Mesendoderm (in vitro differentiated cells): ENCODE results near the gene RAMP2.
"Not testable (repeated sequence)": the region's sequence is repeated elsewhere in the genome, so short reads cannot be mapped to it uniquely, and the experiment has no call there.

Source experiments
- DNase-seq: peaks from one replicate; pipeline ENCODE4 v3.0.0; 2013
- H2AK5ac ChIP-seq: 2 replicates; pipeline ENCODE4 v1.6.1; 2013; ENCODE audit warnings: low read length, inconsistent platforms
- H2BK120ac ChIP-seq: 2 replicates; pipeline ENCODE4 v1.6.1; 2013; ENCODE audit warnings: low read depth, mild to moderate bottlenecking, low read length, moderate library complexity, mixed read lengths
- H2BK15ac ChIP-seq: replicated peaks from 2 replicates; pipeline ENCODE4 v1.6.1; 2013; ENCODE audit warnings: low read depth, mild to moderate bottlenecking, moderate library complexity
- H2BK5ac ChIP-seq: 2 replicates; pipeline ENCODE4 v1.6.1; 2013; ENCODE audit warnings: low read length, inconsistent platforms
- H3K18ac ChIP-seq: 2 replicates; pipeline ENCODE4 v1.6.1; 2013; ENCODE audit warnings: mild to moderate bottlenecking, low read length, mixed read lengths
- H3K23ac ChIP-seq: one replicate; pipeline ENCODE4 v1.6.1; 2013; ENCODE audit warnings: low read length
- H3K27ac ChIP-seq: 2 replicates; pipeline ENCODE4 v1.5.1; 2013; ENCODE audit warnings: low read depth, mild to moderate bottlenecking, inconsistent platforms, low read length, moderate library complexity
- H3K27me3 ChIP-seq: 2 replicates; pipeline ENCODE4 v1.6.1; 2013; ENCODE audit warnings: low read length, control low read depth, mild to moderate bottlenecking, inconsistent platforms; ENCODE audit not compliant: insufficient read depth, poor library complexity
- H3K36me3 ChIP-seq: 2 replicates; pipeline ENCODE4 v1.6.1; 2013; ENCODE audit warnings: low read length, inconsistent platforms; ENCODE audit not compliant: control insufficient read depth, insufficient read depth
- H3K4ac ChIP-seq: one replicate; pipeline ENCODE4 v1.6.1; 2013; ENCODE audit warnings: low read depth, mild to moderate bottlenecking, low read length, moderate library complexity
- H3K4me1 ChIP-seq: 2 replicates; pipeline ENCODE4 v1.6.1; 2013; ENCODE audit warnings: low read depth, low read length, inconsistent platforms; ENCODE audit not compliant: control insufficient read depth
- H3K4me2 ChIP-seq: 2 replicates; pipeline ENCODE4 v1.6.1; 2013; ENCODE audit warnings: low read length
- H3K4me3 ChIP-seq: 2 replicates; pipeline ENCODE4 v1.5.1; 2013; ENCODE audit warnings: mild to moderate bottlenecking, low read length
- H3K56ac ChIP-seq: one replicate; pipeline ENCODE4 v1.6.1; 2013; ENCODE audit warnings: low read length
- H3K79me1 ChIP-seq: 2 replicates; pipeline ENCODE4 v1.6.1; 2013; ENCODE audit warnings: low read length, inconsistent platforms
- H3K79me2 ChIP-seq: 2 replicates; pipeline ENCODE4 v1.6.1; 2013; ENCODE audit warnings: mild to moderate bottlenecking, low read length; ENCODE audit not compliant: control insufficient read depth, insufficient read depth
- H3K9ac ChIP-seq: 2 replicates; pipeline ENCODE4 v1.6.1; 2013; ENCODE audit warnings: low read length, inconsistent platforms
- H4K5ac ChIP-seq: one replicate; pipeline ENCODE4 v1.6.1; 2013; ENCODE audit warnings: low read length
- H4K8ac ChIP-seq: one replicate; pipeline ENCODE4 v1.6.1; 2013; ENCODE audit warnings: low read depth, mild to moderate bottlenecking, control low read depth, low read length, moderate library complexity
- WGBS: extraction: QIAGEN DNeasy Blood & Tissue Kit; methylation state at CpG from one replicate; pipeline ENCODE4 v1.1.7; 2013; ENCODE audit warnings: low lambda C conversion rate, missing lambda C conversion rate; ENCODE audit not compliant: insufficient coverage; ENCODE audit errors: extremely low coverage; 5-methylcytosine and 5-hydroxymethylcytosine counted together

The RAMP2 gene

GRCh38 chr17:42742916-42743315, 18.1 kb upstream of the RAMP2 start:
- H2BK5ac ChIP-seq, H3K56ac ChIP-seq, H3K27ac ChIP-seq, DNase-seq, H2BK120ac ChIP-seq, H3K36me3 ChIP-seq, H3K4me3 ChIP-seq, H3K79me2 ChIP-seq, H3K4me2 ChIP-seq, H4K5ac ChIP-seq, H3K23ac ChIP-seq, H4K8ac ChIP-seq, H3K27me3 ChIP-seq, H2AK5ac ChIP-seq, H3K4me1 ChIP-seq, H3K18ac ChIP-seq, H2BK15ac ChIP-seq, H3K79me1 ChIP-seq, H3K9ac ChIP-seq, H3K4ac ChIP-seq: not testable (repeated sequence)
- no CpG with 5 or more reads among the region's 11 CpGs for WGBS

GRCh38 chr17:42743595-42744282, 17.3 kb upstream of the RAMP2 start:
- H4K5ac ChIP-seq, result no peak overlapping the region
- no peak overlapping the region for H2BK15ac ChIP-seq
- H3K4ac ChIP-seq, result no peak overlapping the region
- H3K56ac ChIP-seq, result peak overlapping the region; percentile 96
- peak overlapping the region; percentile 52 for H3K9ac ChIP-seq
- H3K79me1 ChIP-seq, result no peaks in the 10 kb centered on the region
- H2BK120ac ChIP-seq, result no peak overlapping the region
- no peaks in the 10 kb centered on the region for H3K79me2 ChIP-seq
- no peak overlapping the region for H3K23ac ChIP-seq
- no peaks in the 10 kb centered on the region for H3K36me3 ChIP-seq
- WGBS, result no CpG with 5 or more reads among the region's 10 CpGs
- no peak overlapping the region for H3K4me3 ChIP-seq
- H4K8ac ChIP-seq, result no peak overlapping the region
- no peak overlapping the region for H2BK5ac ChIP-seq
- H3K18ac ChIP-seq, result no peak overlapping the region
- H3K4me1 ChIP-seq, result no peaks in the 10 kb centered on the region
- DNase-seq, result peak; percentile 55
- H3K27me3 ChIP-seq, result no peaks in the 10 kb centered on the region
- no peak overlapping the region for H2AK5ac ChIP-seq
- H3K27ac ChIP-seq, result no peak overlapping the region
- peak overlapping the region; percentile 70 for H3K4me2 ChIP-seq

- Histone ChIP-seq H2BK5ac (no peak overlapping the region), H3K79me2 (no peaks in the 10 kb centered on the region)
- DNase-seq, result peak; percentile 76
These were observed 16.7 kb upstream of the RAMP2 start for GRCh38 chr17:42744283-42744805.

GRCh38 chr17:42744806-42745617, 16.0 kb upstream of the RAMP2 start, which contains the start of gene EZH1:
TSS of gene EZH1 (minus strand) at chr17:42745040. CDS start at chr17:42728941, 16,099 bp downstream.
- peak within 1 kb of the TSS; percentile 88 for H3K9ac ChIP-seq
- H3K79me1 ChIP-seq, result no peaks in the 10 kb centered on the region
- peak; percentile 97 for DNase-seq
- no CpG with 5 or more reads among the region's 50 CpGs for WGBS
- H3K4me2 ChIP-seq, result peak within 1 kb of the TSS; percentile 70
- H3K36me3 ChIP-seq, result no peaks in the 10 kb centered on the region
- H3K18ac ChIP-seq, result peak within 1 kb of the TSS; percentile 60
- no peaks in the 10 kb centered on the region for H3K27me3 ChIP-seq
- H3K4me3 ChIP-seq, result peak within 1 kb of the TSS; percentile 52
- no peak within 1 kb of the TSS for H4K8ac ChIP-seq
- no peak within 1 kb of the TSS for H4K5ac ChIP-seq
- no peak within 1 kb of the TSS for H2AK5ac ChIP-seq
- H3K27ac ChIP-seq, result peak within 1 kb of the TSS; percentile 67
- H2BK5ac ChIP-seq, result no peak within 1 kb of the TSS
- peak within 1 kb of the TSS; percentile 66 for H3K4ac ChIP-seq
- no peaks in the 10 kb centered on the region for H3K79me2 ChIP-seq
- no peaks in the 10 kb centered on the region for H3K4me1 ChIP-seq
- no peak within 1 kb of the TSS for H3K23ac ChIP-seq
- H3K56ac ChIP-seq, result peak within 1 kb of the TSS; percentile 96
- no peak within 1 kb of the TSS for H2BK15ac ChIP-seq
- no peak within 1 kb of the TSS for H2BK120ac ChIP-seq

More at GRCh38 chr17:42744283-42744805, 16.7 kb upstream of the RAMP2 start:
- no peaks in the 10 kb centered on the region for H3K36me3 ChIP-seq
- peak overlapping the region; percentile 88 for H3K9ac ChIP-seq
- peak overlapping the region; percentile 60 for H3K18ac ChIP-seq
- H4K5ac ChIP-seq, result no peak overlapping the region
- H3K56ac ChIP-seq, result peak overlapping the region; percentile 96
- no peak overlapping the region for H2AK5ac ChIP-seq
- H3K4me2 ChIP-seq, result peak overlapping the region; percentile 70
- no peak overlapping the region for H2BK120ac ChIP-seq
- H4K8ac ChIP-seq, result no peak overlapping the region
- H3K4me1 ChIP-seq, result no peaks in the 10 kb centered on the region
- no peaks in the 10 kb centered on the region for H3K79me1 ChIP-seq
- H2BK15ac ChIP-seq, result no peak overlapping the region
- no peak overlapping the region for H3K27ac ChIP-seq
- H3K23ac ChIP-seq, result no peak overlapping the region
- H3K4ac ChIP-seq, result peak overlapping the region; percentile 66
- H3K4me3 ChIP-seq, result peak overlapping the region; percentile 52
- no CpG with 5 or more reads among the region's 32 CpGs for WGBS
- no peaks in the 10 kb centered on the region for H3K27me3 ChIP-seq

- Histone ChIP-seq H2BK120ac (no peak overlapping the region), H3K79me1 (no peaks in the 10 kb centered on the region), H3K79me2 (no peaks in the 10 kb centered on the region), H3K4me3 (no peak overlapping the region), H2BK15ac (no peak overlapping the region), H4K5ac (no peak overlapping the region), H3K4me1 (no peaks in the 10 kb centered on the region), H3K4ac (no peak overlapping the region), H3K18ac (no peak overlapping the region), H3K9ac (no peak overlapping the region), H3K27ac (no peak overlapping the region), H2AK5ac (no peak overlapping the region), H4K8ac (no peak overlapping the region), H3K4me2 (no peak overlapping the region), H3K36me3 (no peaks in the 10 kb centered on the region), H3K23ac (no peak overlapping the region), H3K27me3 (no peaks in the 10 kb centered on the region), H2BK5ac (no peak overlapping the region), H3K56ac (no peak overlapping the region)
- no CpG with 5 or more reads among the region's 7 CpGs for WGBS
- DNase-seq, result no peak
These were observed 12.7 kb upstream of the RAMP2 start for GRCh38 chr17:42748202-42748907.
